HCT116 (cell line): ENCODE measurements around the gene SIGLEC14. TPM values are rescaled to one million over a fixed set of nuclear protein-coding genes. Genes with fewer than 3 reads are reported as not detected.

Experiments
- ATAC-seq: fragments of 200-7000 bp; cut with Tn5 transposase; 2 replicates; pipeline ENCODE4 v1.9.1; 2020; ENCODE audit warnings: mild to moderate bottlenecking, moderate library complexity
- BruUV-seq: library from RNA; stranded (reverse); fragments of 400-500 nt; replicated peaks from 2 replicates; lab custom pipeline; 2021; lab: Mats Ljungman, UMichigan
- CTCF ChIA-PET: fragments of 300-600 bp; sonication (Branson Sonifier 250); formaldehyde crosslinking; loops from one replicate; lab custom pipeline; 2021; ENCODE audit warnings: antibody characterized with exemption; lab: Charles Lee
- POLR2A ChIA-PET: fragments of 300-600, 350-600 bp; sonication (Branson Sonifier 250); formaldehyde crosslinking; loops from one replicate; lab custom pipeline; 2021; ENCODE audit warnings: antibody characterized with exemption; lab: Charles Lee
- RAD21 ChIA-PET, 2 experiments: fragments of 300-600 bp; sonication (Branson Sonifier 250); formaldehyde crosslinking; loops; one replicate each; lab custom pipeline; 2023; ENCODE audit warnings: low total read pairs in 2 of 2; ENCODE audit not compliant: uncharacterized antibody in 2 of 2, unreplicated experiment in 2 of 2, low non-redundant PET in 1 of 2; lab: Charles Lee
- DNase-seq: peaks from one replicate; pipeline ENCODE4 v3.0.0-alpha.2; 2010; ENCODE audit warnings: low read depth, low spot score
- H2AFZ ChIP-seq: fragments of 200-600 bp; shearing (Covaris generic), sonication (generic); 2 replicates; pipeline ENCODE4 v1.6.1; 2017; ENCODE audit warnings: low read depth, mixed run types, mixed read lengths, antibody characterized with exemption, low read length; ENCODE audit not compliant: poor library complexity, severe bottlenecking
- H3K27ac ChIP-seq: 2 replicates; pipeline ENCODE4 v1.5.1; 2012; ENCODE audit warnings: low read depth, low read length
- H3K27me3 ChIP-seq: fragments of 200-600 bp; sonication (generic); 2 replicates; pipeline ENCODE4 v1.6.1; 2016; ENCODE audit warnings: mixed run types, low read length, mixed read lengths; ENCODE audit not compliant: insufficient read depth
- H3K36me3 ChIP-seq, 2 experiments: fragments of 200-500 bp in 1 of 2; fragments of 200-600 bp in 1 of 2; sonication (Bioruptor generic) in 1 of 2; sonication (generic) in 1 of 2; 2 replicates each; pipeline versions ENCODE4 v1.5.1 to v1.6.1; 2014 to 2016; ENCODE audit warnings: low read length in 2 of 2, inconsistent platforms in 1 of 2, mixed read lengths in 1 of 2, mixed run types in 1 of 2; ENCODE audit not compliant: insufficient read depth in 2 of 2, control insufficient read depth in 1 of 2
- H3K4me1 ChIP-seq, 2 experiments: fragments of 200-600 bp in 1 of 2; sonication (generic) in 1 of 2; 2 replicates each; pipeline versions ENCODE4 v1.5.1 to v1.6.1; 2012 to 2017; ENCODE audit warnings: low read length in 2 of 2, inconsistent platforms in 1 of 2, mild to moderate bottlenecking in 1 of 2, mixed read lengths in 1 of 2, mixed run types in 1 of 2, moderate library complexity in 1 of 2; ENCODE audit not compliant: insufficient read depth in 2 of 2, control insufficient read depth in 1 of 2
- H3K4me2 ChIP-seq: fragments of 200-600 bp; sonication (generic); 2 replicates; pipeline ENCODE4 v1.6.1; 2017; ENCODE audit warnings: mixed run types, low read length, mixed read lengths
- H3K4me3 ChIP-seq, 2 experiments: fragments of 200-600 bp in 1 of 2; sonication (generic) in 1 of 2; replicated peaks in 1 of 2; 2 replicates each; pipeline ENCODE4 v1.5.1; 2011 to 2016; ENCODE audit warnings: low read length in 2 of 2, control low read depth in 1 of 2, low read depth in 1 of 2, mild to moderate bottlenecking in 1 of 2, mixed read lengths in 1 of 2, mixed run types in 1 of 2
- H3K79me2 ChIP-seq: fragments of 200-600 bp; sonication (generic); 2 replicates; pipeline ENCODE4 v1.6.1; 2017; ENCODE audit warnings: mild to moderate bottlenecking, mixed run types, low read length, moderate library complexity, mixed read lengths; ENCODE audit not compliant: insufficient read depth
- H3K9ac ChIP-seq: fragments of 200-600 bp; sonication (generic); 2 replicates; pipeline ENCODE4 v1.6.1; 2016; ENCODE audit warnings: low read length, mixed read lengths
- H3K9me2 ChIP-seq: fragments of 200-600 bp; sonication (generic), shearing (Covaris generic); 2 replicates; pipeline ENCODE4 v1.6.1; 2017; ENCODE audit warnings: mixed run types, mild to moderate bottlenecking, moderate library complexity; ENCODE audit not compliant: insufficient read depth
- H3K9me3 ChIP-seq, 2 experiments: fragments of 200-500 bp in 1 of 2; fragments of 200-600 bp in 1 of 2; sonication (Bioruptor generic) in 1 of 2; sonication (generic) in 1 of 2; 2 replicates each; pipeline ENCODE4 v1.6.1; 2014 to 2017; ENCODE audit warnings: low read length in 2 of 2, mixed read lengths in 2 of 2, inconsistent platforms in 1 of 2, low read depth in 1 of 2, mild to moderate bottlenecking in 1 of 2, mixed run types in 1 of 2, moderate library complexity in 1 of 2; ENCODE audit not compliant: control insufficient read depth in 1 of 2, insufficient read depth in 1 of 2
- H4K20me1 ChIP-seq: fragments of 200-600 bp; sonication (generic), shearing (Covaris generic); 2 replicates; pipeline ENCODE4 v1.6.1; 2017; ENCODE audit warnings: mixed run types, mild to moderate bottlenecking, moderate library complexity; ENCODE audit not compliant: insufficient read depth
- CEBPB ChIP-seq: IDR thresholded peaks from 2 replicates; pipeline ENCODE4 v1.6.1; 2012; ENCODE audit warnings: low read depth
- POLR2AphosphoS5 ChIP-seq: IDR thresholded peaks from 2 replicates; pipeline ENCODE4 v1.6.1; 2011; ENCODE audit warnings: mild to moderate bottlenecking, low read depth, low read length, moderate library complexity
- SP1 ChIP-seq: IDR thresholded peaks from 2 replicates; pipeline ENCODE4 v1.6.1; 2012; ENCODE audit warnings: low read depth
- YY1 ChIP-seq: IDR thresholded peaks from 2 replicates; pipeline ENCODE4 v1.6.1; 2011; ENCODE audit warnings: low read length, low read depth, moderate library complexity, mild to moderate bottlenecking; ENCODE audit not compliant: insufficient replicate concordance; ENCODE audit errors: extremely low read depth
- ZNF274 ChIP-seq: fragments of 200-500 bp; sonication (Bioruptor generic); IDR thresholded peaks from 2 replicates; pipeline ENCODE4 v1.6.1; 2014; ENCODE audit warnings: mild to moderate bottlenecking, low read depth, low read length, inconsistent platforms
- intact Hi-C: fragments of 100-400 bp; cut with micrococcal nuclease; formaldehyde crosslinking; loops from 2 replicates; pipeline ENCODE4 v1.10.0; 2022
- total RNA-seq: library from RNA; stranded (reverse); gene quantifications from one replicate; pipeline ENCODE4 v1.2.1, GENCODE V29; 2021; ENCODE audit not compliant: unreplicated experiment
- TF ChIP-seq, protein P1 (sequence below): IDR thresholded peaks from 2 replicates; pipeline ENCODE4 v1.6.1; 2012
- TF ChIP-seq, protein P2 (sequence below), 3 experiments: fragments of 200-600 bp in 1 of 3; sonication (generic) in 1 of 3; IDR thresholded peaks in 2 of 3; conservative IDR thresholded peaks in 1 of 3; 2 replicates each; pipeline ENCODE4 v1.5.1; 2012 to 2017; ENCODE audit warnings: low read depth in 2 of 3, low read length in 2 of 3, antibody characterized with exemption in 1 of 3, borderline replicate concordance in 1 of 3, control low read depth in 1 of 3, mild to moderate bottlenecking in 1 of 3, mixed read lengths in 1 of 3, mixed run types in 1 of 3, moderate library complexity in 1 of 3; ENCODE audit not compliant: insufficient read depth in 1 of 3

SIGLEC14 gene
- total RNA-seq, 1 experiment from 2014 or later, result not detected

DNA sequence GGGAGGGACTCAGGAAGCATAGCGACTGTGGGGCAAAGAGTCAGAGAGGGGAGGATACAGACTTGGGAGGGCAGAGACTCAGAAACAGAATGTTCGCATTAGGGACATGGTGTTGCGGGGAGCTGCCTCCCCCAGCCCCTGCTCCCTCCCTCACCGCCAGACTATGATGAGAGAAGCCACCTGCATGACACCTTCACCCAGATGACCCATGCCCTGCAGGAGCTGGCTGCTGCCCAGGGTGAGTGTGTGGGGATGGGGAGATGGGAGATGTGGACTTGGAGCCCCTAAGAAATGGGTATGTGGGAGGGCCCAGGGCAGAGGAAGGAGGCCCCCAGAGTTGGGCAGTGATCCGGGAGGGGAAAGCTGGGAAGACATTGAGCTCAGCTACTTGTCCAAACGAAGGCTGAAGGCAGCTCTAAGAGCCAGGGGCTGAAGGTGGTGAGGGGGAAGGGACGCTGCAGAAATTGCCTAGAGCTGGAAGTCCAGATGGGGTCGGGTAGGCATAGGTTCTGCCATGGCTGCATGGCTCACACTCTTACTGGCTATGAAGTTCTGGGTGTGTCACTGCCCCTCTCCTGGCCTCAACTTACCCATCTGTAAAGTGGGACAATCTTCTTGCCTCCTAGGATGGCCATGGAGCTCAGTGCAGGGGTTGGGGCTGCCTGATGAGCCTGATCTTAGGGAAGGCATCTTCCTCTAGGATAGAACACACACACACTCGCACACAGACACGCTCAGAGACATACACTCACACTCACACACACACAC is 47.9 kb upstream of the SIGLEC14 start:
- Histone ChIP-seq H3K9me3 (no peaks in the 10 kb centered on the region), H3K4me1 (peaks cover 10 to 16% of the 10 kb centered on the region in 2 experiments; a peak in 3 of 4 replicates), H3K9ac (no peak overlapping the region), H3K4me3 (no peak overlapping the region), H4K20me1 (no peaks in the 10 kb centered on the region), H3K4me2 (no peak overlapping the region), H2AFZ (no peak overlapping the region), H3K27ac (no peak overlapping the region), H3K9me2 (no peaks in the 10 kb centered on the region), H3K27me3 (no peaks in the 10 kb centered on the region), H3K36me3 (peaks cover 10 to 14% of the 10 kb centered on the region in 2 experiments; a peak in 2 of 4 replicates), H3K79me2 (peaks cover 41% of the 10 kb centered on the region)
- POLR2A ChIA-PET, result interaction anchor here (1.5 kb wide), 1 partner anchor 10 kb away, joined by 5 read pairs; no protein-coding TSS in a partner anchor
- RAD21 ChIA-PET, result no interaction called here
- DNase-seq (no peak), ATAC-seq (no peak)
- TF ChIP-seq SP1 (no peak), POLR2AphosphoS5 (no peak), ZNF274 (no peak), YY1 (no peak), CEBPB (no peak)
- TF ChIP-seq, protein P1, sequence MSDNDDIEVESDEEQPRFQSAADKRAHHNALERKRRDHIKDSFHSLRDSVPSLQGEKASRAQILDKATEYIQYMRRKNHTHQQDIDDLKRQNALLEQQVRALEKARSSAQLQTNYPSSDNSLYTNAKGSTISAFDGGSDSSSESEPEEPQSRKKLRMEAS, result no peak
- TF ChIP-seq, protein P2, sequence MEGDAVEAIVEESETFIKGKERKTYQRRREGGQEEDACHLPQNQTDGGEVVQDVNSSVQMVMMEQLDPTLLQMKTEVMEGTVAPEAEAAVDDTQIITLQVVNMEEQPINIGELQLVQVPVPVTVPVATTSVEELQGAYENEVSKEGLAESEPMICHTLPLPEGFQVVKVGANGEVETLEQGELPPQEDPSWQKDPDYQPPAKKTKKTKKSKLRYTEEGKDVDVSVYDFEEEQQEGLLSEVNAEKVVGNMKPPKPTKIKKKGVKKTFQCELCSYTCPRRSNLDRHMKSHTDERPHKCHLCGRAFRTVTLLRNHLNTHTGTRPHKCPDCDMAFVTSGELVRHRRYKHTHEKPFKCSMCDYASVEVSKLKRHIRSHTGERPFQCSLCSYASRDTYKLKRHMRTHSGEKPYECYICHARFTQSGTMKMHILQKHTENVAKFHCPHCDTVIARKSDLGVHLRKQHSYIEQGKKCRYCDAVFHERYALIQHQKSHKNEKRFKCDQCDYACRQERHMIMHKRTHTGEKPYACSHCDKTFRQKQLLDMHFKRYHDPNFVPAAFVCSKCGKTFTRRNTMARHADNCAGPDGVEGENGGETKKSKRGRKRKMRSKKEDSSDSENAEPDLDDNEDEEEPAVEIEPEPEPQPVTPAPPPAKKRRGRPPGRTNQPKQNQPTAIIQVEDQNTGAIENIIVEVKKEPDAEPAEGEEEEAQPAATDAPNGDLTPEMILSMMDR (IDR thresholded peaks at IDR 0.05 in 2 of 3, conservative IDR thresholded peaks at IDR 0.05 in 1 of 3; ENCODE audit: borderline replicate concordance in 1 of 3, insufficient read depth in 1 of 3, low read depth in 2 of 3, low read length in 2 of 3), result no peak
- CTCF ChIA-PET, result no interaction called here
- no TSS peak for BruUV-seq
- intact Hi-C loops, result no loop called here
